HepG2 (cell line): ENCODE measurements around the gene DDIT4. TPM values are rescaled to one million over a fixed set of nuclear protein-coding genes. Genes with fewer than 3 reads are reported as not detected.

Experiments used
- ARID3A ChIP-seq: IDR thresholded peaks from 2 replicates; pipeline ENCODE4 v1.6.1; 2012; ENCODE audit warnings: low read depth, low read length, improper control_type of control experiment
- ERF ChIP-seq: IDR thresholded peaks from 2 replicates; pipeline ENCODE4 v1.6.1; 2018; ENCODE audit warnings: missing biosample characterization, missing genetic modification reagents
- ETV5 ChIP-seq: IDR thresholded peaks from 2 replicates; pipeline ENCODE4 v1.6.1; 2018; ENCODE audit warnings: missing biosample characterization, missing genetic modification reagents, inconsistent platforms, borderline replicate concordance
- FOXC1 ChIP-seq: sonication (generic); formaldehyde crosslinking; IDR thresholded peaks from 2 replicates; pipeline ENCODE4 v1.8.0; 2022; ENCODE audit warnings: mild to moderate bottlenecking, missing genetic modification reagents, borderline replicate concordance
- FOXO1 ChIP-seq: sonication (generic); formaldehyde crosslinking; IDR thresholded peaks from 2 replicates; pipeline ENCODE4 v1.4.0; 2020; ENCODE audit warnings: missing genetic modification reagents
- HDAC2 ChIP-seq: sonication (generic); formaldehyde crosslinking; IDR thresholded peaks from 2 replicates; pipeline ENCODE4 v1.4.0; 2020; ENCODE audit warnings: missing genetic modification reagents
- KDM1A ChIP-seq: IDR thresholded peaks from 2 replicates; pipeline ENCODE4 v1.6.1; 2016; ENCODE audit warnings: missing compliant biosample characterization
- MYC ChIP-seq: sonication (generic); formaldehyde crosslinking; IDR thresholded peaks from 2 replicates; pipeline ENCODE4 v1.9.0; 2021; ENCODE audit warnings: missing genetic modification reagents, borderline replicate concordance
- NCOA1 ChIP-seq: sonication (generic); formaldehyde crosslinking; IDR thresholded peaks from 2 replicates; pipeline ENCODE4 v1.9.0; 2021; ENCODE audit warnings: missing genetic modification reagents
- SP1 ChIP-seq, 2 experiments: fragments of 450-650 bp in 1 of 2; sonication (generic) in 1 of 2; formaldehyde crosslinking in 1 of 2; IDR thresholded peaks; 2 replicates each; pipeline versions ENCODE4 v1.4.0 to v1.6.1; 2016 to 2020; ENCODE audit warnings: missing genetic modification reagents in 1 of 2
- ZNF260 ChIP-seq: sonication (generic); formaldehyde crosslinking; IDR thresholded peaks from 2 replicates; pipeline ENCODE4 v1.4.0; 2020; ENCODE audit warnings: missing genetic modification reagents, low read depth, mild to moderate bottlenecking, borderline replicate concordance
- ZNF605 ChIP-seq: sonication (generic); formaldehyde crosslinking; IDR thresholded peaks from 2 replicates; pipeline ENCODE4 v1.8.0; 2022; ENCODE audit warnings: mild to moderate bottlenecking, missing genetic modification reagents
- ZNF766 ChIP-seq: sonication (generic); formaldehyde crosslinking; IDR thresholded peaks from 2 replicates; pipeline ENCODE4 v1.5.0; 2020; ENCODE audit warnings: missing genetic modification reagents, borderline replicate concordance
- ZNF782 ChIP-seq: sonication (generic); formaldehyde crosslinking; IDR thresholded peaks from 2 replicates; pipeline ENCODE4 v1.4.0; 2020; ENCODE audit warnings: missing genetic modification reagents, mild to moderate bottlenecking, borderline replicate concordance
- polyA plus RNA-seq, 8 experiments: library from polyadenylated mRNA; depleted of rRNA in 3 of 8; stranded (reverse) in 7 of 8; unstranded in 1 of 8; fragments of >200 nt; fragmentation: Illumina TruSeq in 4 of 8; extraction: Trizol in 4 of 8; gene quantifications; 2 replicates each; pipeline versions ENCODE4 v1.2.1 to v1.2.3, GENCODE V29; 2011 to 2016; ENCODE audit warnings: low read depth in 4 of 8, missing spikeins in 1 of 8, mixed read lengths in 1 of 8; ENCODE audit not compliant: insufficient read depth in 1 of 8
- total RNA-seq, 5 experiments: library from RNA; depleted of rRNA; stranded (reverse); fragments of >200 nt; fragmentation: Illumina TruSeq; extraction: Trizol; gene quantifications; 2 replicates each; pipeline ENCODE4 v1.2.3, GENCODE V29; 2016; ENCODE audit warnings: low read depth in 1 of 5
- TF ChIP-seq, protein P1 (sequence below): IDR thresholded peaks from 2 replicates; pipeline ENCODE4 v1.6.1; 2016; ENCODE audit warnings: low read depth, control low read depth
- TF ChIP-seq, protein P2 (sequence below): sonication (generic); formaldehyde crosslinking; IDR thresholded peaks from 2 replicates; pipeline ENCODE4 v1.5.1; 2020; ENCODE audit warnings: mild to moderate bottlenecking, missing genetic modification reagents, moderate library complexity
- TF ChIP-seq, protein P3 (sequence below): sonication (generic); formaldehyde crosslinking; IDR thresholded peaks from 2 replicates; pipeline ENCODE4 v1.4.0; 2020; ENCODE audit warnings: mild to moderate bottlenecking, missing genetic modification reagents
- TF ChIP-seq, protein P4 (sequence below): sonication (generic); formaldehyde crosslinking; IDR thresholded peaks from 2 replicates; pipeline ENCODE4 v1.5.0; 2020; ENCODE audit warnings: mild to moderate bottlenecking, missing genetic modification reagents

Gene DDIT4
- total and polyA plus RNA-seq, 2 of the 13 experiments (the other 11 are each of a cell fraction or from before 2014, with no cell fraction given), result 35.6 to 40.7 TPM

DNA sequence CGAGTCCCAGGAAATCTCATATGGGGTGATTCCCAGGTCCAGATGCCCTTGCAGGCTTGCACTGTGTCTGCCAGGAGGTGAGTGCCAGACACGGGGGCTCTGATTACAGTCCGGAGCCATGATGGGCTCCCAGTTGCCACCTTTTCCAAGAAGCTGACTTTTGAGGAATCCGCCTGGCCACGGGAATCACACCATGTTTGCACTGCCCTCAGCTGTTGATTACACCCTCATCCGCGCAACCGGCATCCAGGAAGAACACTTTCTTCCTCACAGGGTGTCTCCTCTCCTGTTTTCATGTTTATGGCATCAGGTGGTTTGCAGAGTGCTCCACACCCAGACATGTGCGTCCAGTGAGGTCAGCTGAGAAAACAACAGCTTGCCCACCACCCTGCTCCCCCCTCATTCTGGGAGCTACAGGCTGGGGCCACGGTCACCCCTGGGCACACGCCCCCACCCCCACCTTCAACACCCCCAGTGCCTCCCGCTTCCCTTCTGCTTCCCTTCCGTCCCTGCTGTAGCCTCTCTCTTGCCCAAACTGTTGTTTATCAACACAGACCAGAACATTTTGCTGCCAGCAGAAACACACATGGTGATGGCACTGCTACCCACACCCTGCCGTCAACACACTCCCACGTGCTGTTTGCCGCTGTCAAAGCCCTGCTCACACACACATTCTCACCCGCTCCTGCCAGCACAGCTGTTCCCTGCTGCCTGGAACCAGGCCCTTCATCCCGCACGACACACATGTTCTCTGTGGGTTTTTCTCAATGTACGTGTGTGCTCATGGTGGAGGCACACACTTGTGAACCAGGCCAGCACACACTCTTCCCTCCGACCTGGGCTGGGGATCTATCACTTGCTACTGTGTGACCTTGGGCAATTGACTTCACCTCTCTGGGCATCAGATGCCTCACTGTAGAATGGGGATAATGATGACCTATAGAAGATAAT is 35.8 kb downstream of the DDIT4 start (continued):
- TF ChIP-seq ERF (CRISPR knock-in tag), result no peak
- TF ChIP-seq ZNF260 (CRISPR knock-in tag), result no peak
- 0 out of 2 replicates have a peak, but pooled peaks have one; percentile 31 for TF ChIP-seq HDAC2
- TF ChIP-seq ARID3A, result no peak
- no peak for TF ChIP-seq ZNF782
- peak; percentile 65; the same call in 1 of the 2 replicates for TF ChIP-seq KDM1A (CRISPR knock-in tag)
- TF ChIP-seq, protein P1, sequence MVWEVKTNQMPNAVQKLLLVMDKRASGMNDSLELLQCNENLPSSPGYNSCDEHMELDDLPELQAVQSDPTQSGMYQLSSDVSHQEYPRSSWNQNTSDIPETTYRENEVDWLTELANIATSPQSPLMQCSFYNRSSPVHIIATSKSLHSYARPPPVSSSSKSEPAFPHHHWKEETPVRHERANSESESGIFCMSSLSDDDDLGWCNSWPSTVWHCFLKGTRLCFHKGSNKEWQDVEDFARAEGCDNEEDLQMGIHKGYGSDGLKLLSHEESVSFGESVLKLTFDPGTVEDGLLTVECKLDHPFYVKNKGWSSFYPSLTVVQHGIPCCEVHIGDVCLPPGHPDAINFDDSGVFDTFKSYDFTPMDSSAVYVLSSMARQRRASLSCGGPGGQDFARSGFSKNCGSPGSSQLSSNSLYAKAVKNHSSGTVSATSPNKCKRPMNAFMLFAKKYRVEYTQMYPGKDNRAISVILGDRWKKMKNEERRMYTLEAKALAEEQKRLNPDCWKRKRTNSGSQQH (CRISPR knock-in tag), result no peak
- TF ChIP-seq ETV5 (CRISPR knock-in tag), result no peak
- no peak for TF ChIP-seq NCOA1 (CRISPR knock-in tag)
- no peak for TF ChIP-seq FOXC1 (CRISPR knock-in tag)
- no peak for TF ChIP-seq ZNF605 (CRISPR knock-in tag)
- TF ChIP-seq SP1 (IDR thresholded peaks at IDR 0.05), result no peak
- TF ChIP-seq SP1 (CRISPR knock-in tag; IDR thresholded peaks at IDR 0.05), result no peak
- TF ChIP-seq MYC (CRISPR knock-in tag), result no peak; the same call in 1 of the 2 replicates
- TF ChIP-seq, protein P2, sequence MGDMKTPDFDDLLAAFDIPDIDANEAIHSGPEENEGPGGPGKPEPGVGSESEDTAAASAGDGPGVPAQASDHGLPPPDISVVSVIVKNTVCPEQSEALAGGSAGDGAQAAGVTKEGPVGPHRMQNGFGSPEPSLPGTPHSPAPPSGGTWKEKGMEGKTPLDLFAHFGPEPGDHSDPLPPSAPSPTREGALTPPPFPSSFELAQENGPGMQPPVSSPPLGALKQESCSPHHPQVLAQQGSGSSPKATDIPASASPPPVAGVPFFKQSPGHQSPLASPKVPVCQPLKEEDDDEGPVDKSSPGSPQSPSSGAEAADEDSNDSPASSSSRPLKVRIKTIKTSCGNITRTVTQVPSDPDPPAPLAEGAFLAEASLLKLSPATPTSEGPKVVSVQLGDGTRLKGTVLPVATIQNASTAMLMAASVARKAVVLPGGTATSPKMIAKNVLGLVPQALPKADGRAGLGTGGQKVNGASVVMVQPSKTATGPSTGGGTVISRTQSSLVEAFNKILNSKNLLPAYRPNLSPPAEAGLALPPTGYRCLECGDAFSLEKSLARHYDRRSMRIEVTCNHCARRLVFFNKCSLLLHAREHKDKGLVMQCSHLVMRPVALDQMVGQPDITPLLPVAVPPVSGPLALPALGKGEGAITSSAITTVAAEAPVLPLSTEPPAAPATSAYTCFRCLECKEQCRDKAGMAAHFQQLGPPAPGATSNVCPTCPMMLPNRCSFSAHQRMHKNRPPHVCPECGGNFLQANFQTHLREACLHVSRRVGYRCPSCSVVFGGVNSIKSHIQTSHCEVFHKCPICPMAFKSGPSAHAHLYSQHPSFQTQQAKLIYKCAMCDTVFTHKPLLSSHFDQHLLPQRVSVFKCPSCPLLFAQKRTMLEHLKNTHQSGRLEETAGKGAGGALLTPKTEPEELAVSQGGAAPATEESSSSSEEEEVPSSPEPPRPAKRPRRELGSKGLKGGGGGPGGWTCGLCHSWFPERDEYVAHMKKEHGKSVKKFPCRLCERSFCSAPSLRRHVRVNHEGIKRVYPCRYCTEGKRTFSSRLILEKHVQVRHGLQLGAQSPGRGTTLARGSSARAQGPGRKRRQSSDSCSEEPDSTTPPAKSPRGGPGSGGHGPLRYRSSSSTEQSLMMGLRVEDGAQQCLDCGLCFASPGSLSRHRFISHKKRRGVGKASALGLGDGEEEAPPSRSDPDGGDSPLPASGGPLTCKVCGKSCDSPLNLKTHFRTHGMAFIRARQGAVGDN (CRISPR knock-in tag), result peak; percentile 70
- TF ChIP-seq, protein P3, sequence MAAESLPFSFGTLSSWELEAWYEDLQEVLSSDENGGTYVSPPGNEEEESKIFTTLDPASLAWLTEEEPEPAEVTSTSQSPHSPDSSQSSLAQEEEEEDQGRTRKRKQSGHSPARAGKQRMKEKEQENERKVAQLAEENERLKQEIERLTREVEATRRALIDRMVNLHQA, result no peak
- no peak for TF ChIP-seq ZNF766 (CRISPR knock-in tag)
- no peak for TF ChIP-seq FOXO1 (CRISPR knock-in tag)
- TF ChIP-seq, protein P4, sequence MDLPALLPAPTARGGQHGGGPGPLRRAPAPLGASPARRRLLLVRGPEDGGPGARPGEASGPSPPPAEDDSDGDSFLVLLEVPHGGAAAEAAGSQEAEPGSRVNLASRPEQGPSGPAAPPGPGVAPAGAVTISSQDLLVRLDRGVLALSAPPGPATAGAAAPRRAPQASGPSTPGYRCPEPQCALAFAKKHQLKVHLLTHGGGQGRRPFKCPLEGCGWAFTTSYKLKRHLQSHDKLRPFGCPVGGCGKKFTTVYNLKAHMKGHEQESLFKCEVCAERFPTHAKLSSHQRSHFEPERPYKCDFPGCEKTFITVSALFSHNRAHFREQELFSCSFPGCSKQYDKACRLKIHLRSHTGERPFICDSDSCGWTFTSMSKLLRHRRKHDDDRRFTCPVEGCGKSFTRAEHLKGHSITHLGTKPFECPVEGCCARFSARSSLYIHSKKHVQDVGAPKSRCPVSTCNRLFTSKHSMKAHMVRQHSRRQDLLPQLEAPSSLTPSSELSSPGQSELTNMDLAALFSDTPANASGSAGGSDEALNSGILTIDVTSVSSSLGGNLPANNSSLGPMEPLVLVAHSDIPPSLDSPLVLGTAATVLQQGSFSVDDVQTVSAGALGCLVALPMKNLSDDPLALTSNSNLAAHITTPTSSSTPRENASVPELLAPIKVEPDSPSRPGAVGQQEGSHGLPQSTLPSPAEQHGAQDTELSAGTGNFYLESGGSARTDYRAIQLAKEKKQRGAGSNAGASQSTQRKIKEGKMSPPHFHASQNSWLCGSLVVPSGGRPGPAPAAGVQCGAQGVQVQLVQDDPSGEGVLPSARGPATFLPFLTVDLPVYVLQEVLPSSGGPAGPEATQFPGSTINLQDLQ (CRISPR knock-in tag), result no peak
